GM18520 (cell line): ENCODE measurements around the gene PXYLP1.
"Not testable (repeated sequence)": the region's sequence is repeated elsewhere in the genome, so short reads cannot be mapped to it uniquely, and the experiment has no call there.

Source experiments
- ATAC-seq: cut with Tn5 transposase; IDR thresholded peaks from one replicate; pipeline ENCODE4 v1.9.1; 2021; ENCODE audit not compliant: unreplicated experiment

Gene PXYLP1

GRCh38 chr3:141291559-141292355 lies 60.1 kb downstream of the PXYLP1 start:
- ATAC-seq = no peak

DNA sequence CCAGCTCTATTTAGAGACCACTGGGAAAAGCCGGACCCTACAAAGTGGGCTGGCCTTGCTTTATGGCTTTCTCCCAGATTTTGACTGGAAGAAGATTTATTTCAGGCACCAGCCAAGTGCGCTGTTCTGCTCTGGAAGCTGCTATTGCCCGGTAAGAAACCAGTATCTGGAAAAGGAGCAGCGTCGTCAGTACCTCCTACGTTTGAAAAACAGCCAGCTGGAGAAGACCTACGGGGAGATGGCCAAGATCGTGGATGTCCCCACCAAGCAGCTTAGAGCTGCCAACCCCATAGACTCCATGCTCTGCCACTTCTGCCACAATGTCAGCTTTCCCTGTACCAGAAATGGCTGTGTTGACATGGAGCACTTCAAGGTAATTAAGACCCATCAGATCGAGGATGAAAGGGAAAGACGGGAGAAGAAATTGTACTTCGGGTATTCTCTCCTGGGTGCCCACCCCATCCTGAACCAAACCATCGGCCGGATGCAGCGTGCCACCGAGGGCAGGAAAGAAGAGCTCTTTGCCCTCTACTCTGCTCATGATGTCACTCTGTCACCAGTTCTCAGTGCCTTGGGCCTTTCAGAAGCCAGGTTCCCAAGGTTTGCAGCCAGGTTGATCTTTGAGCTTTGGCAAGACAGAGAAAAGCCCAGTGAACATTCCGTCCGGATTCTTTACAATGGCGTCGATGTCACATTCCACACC lies 60.9 kb downstream of the PXYLP1 start:
- ATAC-seq = no peak

- ATAC-seq = no peak
These were observed 62.7 kb downstream of the PXYLP1 start for GRCh38 chr3:141294301-141294700.

DNA sequence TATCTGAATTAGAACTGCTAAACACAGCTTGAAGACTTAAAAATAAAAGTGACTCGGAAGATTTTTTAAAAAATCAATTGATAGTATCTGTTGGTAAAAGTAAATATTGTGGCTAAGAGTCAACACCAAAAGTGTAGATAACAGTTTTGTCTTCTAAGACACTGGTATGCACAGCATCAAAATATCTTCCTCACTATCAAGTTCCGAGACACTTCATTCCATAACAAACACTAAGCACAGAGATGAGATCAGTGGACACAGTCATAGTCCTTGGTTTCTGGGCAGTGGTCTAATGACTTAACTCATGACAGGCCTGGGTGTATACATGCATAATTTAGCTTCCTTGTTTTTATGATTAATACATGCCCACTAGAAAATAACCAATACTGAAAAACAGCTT lies 63.2 kb downstream of the PXYLP1 start:
- ATAC-seq = no peak

DNA sequence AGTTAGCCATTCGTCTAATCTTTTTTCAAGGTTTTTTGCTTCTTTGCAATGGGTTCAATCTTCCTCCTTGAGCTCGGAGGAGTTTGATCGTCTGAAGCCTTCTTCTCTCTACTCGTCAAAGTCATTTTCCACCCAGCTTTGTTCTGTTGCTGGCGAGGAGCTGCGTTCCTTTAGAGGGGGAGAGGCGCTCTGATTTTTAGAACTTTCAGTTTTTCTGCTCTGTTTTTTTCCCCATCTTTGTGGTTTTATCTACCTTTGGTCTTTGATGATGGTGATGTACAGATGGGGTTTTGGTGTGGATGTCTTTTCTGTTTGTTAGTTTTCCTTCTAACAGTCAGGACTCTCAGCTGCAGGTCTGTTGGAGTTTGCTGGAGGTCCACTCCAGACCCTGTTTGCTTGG lies 68.8 kb downstream of the PXYLP1 start:
- not testable (repeated sequence) for ATAC-seq

DNA sequence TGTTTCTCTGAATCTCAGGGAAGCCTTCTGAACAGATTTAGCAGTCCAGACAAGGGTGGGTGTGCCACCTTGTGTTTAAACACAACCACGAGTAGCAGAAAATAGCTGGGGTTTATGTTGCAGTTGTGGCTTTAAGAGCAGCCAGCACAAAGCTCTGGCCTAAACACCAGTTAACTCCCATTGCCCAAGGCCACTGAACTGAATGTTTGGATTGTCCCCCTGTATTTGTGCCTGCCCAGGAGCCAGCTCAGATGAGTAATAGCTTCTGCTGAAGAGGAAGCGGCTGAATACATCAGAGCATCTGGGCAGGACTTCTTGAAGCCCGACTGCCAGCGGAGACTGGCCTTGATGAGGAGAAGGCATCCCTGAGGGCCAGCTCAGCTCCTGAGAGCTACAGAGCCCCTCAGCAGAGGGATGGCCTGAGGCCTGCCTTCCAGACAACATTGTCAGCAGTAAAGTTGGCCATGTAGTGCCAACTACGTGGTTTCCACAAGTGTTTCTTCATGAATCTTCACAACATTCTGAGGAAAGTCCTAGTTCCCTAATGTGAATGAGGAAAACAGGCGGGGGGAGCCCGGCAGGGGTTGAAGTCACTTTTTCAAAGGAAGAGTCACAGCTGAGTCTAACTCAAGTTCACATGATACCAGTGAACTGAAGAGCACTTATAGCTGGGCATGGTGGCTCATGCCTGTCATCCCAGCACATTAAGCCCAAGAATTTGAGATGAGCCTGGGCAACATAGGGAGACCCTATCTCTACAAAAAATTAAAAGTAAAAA lies 70.9 kb downstream of the PXYLP1 start:
- ATAC-seq = no peak

DNA sequence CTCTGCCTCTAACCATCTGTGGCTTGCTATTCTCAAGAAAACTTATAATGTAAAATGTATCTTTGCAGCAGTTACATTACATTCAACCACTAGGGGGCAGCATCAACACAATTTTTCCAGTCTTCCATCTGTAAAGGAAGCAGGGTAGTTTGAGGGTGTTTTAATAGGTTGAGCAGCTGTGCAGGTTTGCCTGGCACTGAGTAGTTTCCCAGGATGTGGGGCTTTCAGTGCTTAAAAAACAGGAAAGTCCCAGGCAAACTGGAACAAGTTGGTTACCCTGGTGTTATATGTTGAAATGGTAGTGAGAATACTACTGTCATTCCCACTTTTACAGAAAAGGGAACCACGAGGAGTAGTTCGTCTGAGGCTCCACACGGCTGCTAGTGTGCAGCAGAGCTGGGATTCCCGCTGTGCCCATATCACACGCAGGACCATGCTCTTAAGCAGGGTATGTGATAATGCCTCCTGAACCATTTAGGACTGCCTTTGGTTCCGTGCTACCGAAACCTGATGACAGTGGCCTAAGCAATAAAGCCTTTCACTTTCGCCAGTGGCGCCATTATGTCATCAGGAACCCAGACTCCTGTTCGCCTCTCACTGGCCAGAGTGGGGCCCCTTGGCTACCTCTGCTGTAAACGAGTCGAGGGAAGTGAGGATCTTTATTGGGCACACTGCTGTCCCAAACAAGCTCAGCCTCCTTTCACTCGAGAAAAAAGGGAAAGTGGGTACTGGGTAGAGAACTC lies 72.0 kb downstream of the PXYLP1 start:
- ATAC-seq = peak; percentile 67

DNA sequence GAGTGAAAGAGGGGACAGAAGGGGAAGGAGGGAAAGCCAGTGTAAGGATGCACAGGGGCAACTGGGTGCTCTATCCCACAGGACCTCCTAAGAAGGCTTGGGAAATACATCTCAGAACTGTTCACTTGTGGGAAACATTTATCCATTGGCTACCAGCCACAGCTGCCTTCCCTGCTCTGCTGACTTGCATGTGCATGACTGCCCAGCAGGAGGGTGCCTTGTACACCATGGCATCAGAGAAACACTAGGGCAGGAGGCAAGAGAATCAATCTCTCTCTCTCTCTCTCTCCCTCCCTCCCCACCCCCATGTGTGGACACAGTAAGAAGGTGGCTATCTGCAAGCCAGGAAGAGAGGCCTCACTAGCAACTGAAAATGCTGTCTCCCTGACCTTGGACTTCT lies 73.8 kb downstream of the PXYLP1 start:
- ATAC-seq = no peak

- no peak for ATAC-seq
These were observed 74.7 kb downstream of the PXYLP1 start for GRCh38 chr3:141306276-141306675.

DNA sequence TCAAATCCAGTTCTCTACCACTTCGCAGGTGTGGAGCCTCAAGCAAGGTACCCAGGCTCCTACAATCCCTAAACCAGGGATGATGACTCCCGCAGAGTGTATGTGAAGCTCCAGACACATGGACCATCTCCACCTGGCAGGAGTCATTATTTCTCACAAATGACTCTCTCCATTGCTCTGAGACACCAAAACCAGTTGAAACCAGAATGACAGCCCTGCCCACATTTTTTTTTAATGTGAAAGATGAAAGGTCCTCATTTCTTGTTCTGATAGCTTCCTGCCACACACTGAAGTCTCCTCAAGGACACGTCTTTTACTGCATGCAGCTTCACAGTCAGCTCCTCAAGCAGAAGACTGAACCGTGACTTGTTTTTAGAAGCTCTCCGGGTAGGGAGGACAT lies 75.3 kb downstream of the PXYLP1 start:
- no peak for ATAC-seq

GRCh38 chr3:141307351-141308059 lies 75.9 kb downstream of the PXYLP1 start:
- ATAC-seq = no peak

DNA sequence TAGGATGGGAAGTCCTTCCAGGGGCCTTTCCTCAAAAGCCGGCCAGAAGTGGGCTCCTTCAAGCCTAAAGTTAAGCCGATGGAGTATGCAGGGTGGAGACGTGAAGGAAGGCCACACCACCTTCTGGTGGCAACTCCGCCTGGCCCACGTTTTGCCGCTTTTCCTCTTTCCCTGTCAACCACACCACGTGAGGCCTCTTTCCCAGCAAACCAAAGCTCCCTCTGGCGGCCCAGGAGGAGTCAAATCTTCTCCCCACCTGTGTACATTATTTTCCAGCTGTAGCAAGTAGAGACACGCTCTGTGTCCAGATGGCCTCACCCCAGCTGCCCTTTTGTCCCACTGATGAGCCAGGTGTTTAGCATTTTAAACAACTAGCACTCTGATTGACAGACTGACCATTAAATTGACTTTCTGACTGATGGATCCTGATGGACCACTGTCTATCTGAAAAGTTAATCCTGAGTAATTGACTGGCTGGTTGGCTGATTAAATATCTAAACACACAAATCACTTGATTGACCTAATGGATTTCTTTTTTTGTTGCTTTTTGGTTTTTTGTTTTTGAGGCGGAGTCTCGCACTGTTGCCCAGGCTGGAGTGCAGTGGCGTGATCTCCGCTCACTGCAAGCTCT lies 77.1 kb downstream of the PXYLP1 start:
- no peak for ATAC-seq

DNA sequence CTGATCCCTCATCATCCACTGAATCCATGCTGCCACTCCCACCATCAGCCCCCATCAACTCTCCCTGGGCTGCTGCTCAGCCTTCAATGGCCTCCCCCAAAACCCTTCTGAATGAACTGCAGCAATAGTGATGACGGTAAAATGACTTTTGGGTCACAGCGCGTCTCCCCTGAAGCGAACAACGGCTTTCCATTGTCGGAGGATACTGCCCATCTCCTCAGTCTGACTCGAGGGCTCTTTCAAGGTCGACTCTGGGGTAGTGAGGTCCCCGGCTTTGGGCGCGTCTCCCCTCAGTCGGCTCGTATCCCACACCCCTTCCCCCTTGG lies 79.5 kb downstream of the PXYLP1 start:
- no peak for ATAC-seq

- peak; percentile 97 for ATAC-seq
These were observed 80.1 kb downstream of the PXYLP1 start for GRCh38 chr3:141311496-141312353.

- ATAC-seq = no peak
These were observed 80.9 kb downstream of the PXYLP1 start for GRCh38 chr3:141312354-141313092.

DNA sequence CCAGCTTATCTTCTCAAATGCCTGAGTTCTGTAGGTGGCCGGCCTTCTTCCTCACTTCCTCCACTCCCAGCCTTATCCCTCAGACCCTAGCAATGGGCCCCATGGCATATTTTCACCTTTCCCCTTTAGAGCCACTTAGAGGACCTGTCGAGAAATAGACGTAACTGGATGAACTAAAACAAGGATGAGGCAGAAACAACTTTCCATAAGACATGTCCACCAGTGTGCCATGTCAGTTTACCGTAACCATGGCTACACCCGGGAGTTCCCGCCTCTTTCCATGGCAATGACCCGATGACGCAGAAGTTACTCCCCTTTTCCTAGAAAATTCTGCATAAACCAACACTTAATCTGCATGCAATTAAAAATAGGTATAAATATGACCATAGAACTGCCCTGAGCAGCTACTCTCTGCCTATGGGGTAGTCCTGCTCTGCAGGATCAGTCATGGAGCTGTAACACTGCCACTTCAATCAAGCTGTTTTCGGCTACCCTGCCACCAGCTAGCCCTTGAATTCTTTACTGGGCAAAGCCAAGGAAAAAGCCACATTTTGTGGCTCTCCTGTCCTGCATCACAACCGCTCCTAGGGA lies 81.6 kb downstream of the PXYLP1 start:
- no peak for ATAC-seq

GRCh38 chr3:141314415-141314814 lies 82.8 kb downstream of the PXYLP1 start:
- ATAC-seq = not testable (repeated sequence)

DNA sequence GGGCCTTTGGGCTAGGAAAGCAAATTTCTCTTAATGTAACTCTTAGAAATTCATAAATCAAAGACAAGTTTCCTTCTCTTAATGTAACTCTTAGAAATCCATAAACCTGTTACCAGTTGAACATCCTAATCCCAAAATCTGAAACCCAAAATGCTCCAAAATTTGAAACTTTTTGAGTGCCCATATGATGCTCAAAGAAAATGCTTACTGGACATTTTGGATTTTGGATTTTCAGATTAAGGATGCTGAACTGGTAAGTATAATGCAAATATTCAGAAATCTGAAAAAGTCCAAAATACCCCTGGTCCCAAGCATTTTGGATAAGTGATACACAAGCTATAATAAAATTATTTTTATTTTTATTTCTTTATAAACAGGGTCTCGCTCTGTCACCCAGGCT lies 85.2 kb downstream of the PXYLP1 start:
- ATAC-seq = no peak
